ENCODE results near the gene GNAI3. TPM values are rescaled to one million over a fixed set of nuclear protein-coding genes. Genes with fewer than 3 reads are reported as not detected.

GNAI3 gene
- total and polyA plus RNA-seq, 2 of the 13 experiments (the other 11 are each of a cell fraction or from before 2014, with no cell fraction given): 4.3 to 9.0 TPM

GRCh38 chr1:109625601-109626560 is 77.5 kb downstream of the GNAI3 start (continued):
- TF ChIP-seq ZNF18 (CRISPR knock-in tag; IDR thresholded peaks at IDR 0.05; ENCODE audit: insufficient replicate concordance): no peak
- TF ChIP-seq ZNF552 (CRISPR knock-in tag; IDR thresholded peaks at IDR 0.05; ENCODE audit: borderline replicate concordance): no peak
- TF ChIP-seq ZNF326 (CRISPR knock-in tag; IDR thresholded peaks at IDR 0.05; ENCODE audit: borderline replicate concordance): no peak
- no peak for TF ChIP-seq ZNF407 (CRISPR knock-in tag; IDR thresholded peaks at IDR 0.05; ENCODE audit: not compliant biosample characterization)
- TF ChIP-seq HNF1B (CRISPR knock-in tag; IDR thresholded peaks at IDR 0.05): no peak
- TF ChIP-seq U2AF2 (IDR thresholded peaks at IDR 0.05; ENCODE audit: low read depth, low read length): no peak
- no peak for TF ChIP-seq THAP8 (CRISPR knock-in tag; IDR thresholded peaks at IDR 0.05; ENCODE audit: borderline replicate concordance)
- TF ChIP-seq KDM6A (CRISPR knock-in tag; IDR thresholded peaks at IDR 0.05; ENCODE audit: low read depth): no peak
- no peak for TF ChIP-seq CERS6 (CRISPR knock-in tag; IDR thresholded peaks at IDR 0.05)
- no peak for TF ChIP-seq ZNF441 (CRISPR knock-in tag; IDR thresholded peaks at IDR 0.05; ENCODE audit: borderline replicate concordance)
- no peak for TF ChIP-seq CCDC6 (CRISPR knock-in tag; IDR thresholded peaks at IDR 0.05)
- TF ChIP-seq POLR2AphosphoS5 (IDR thresholded peaks at IDR 0.05; ENCODE audit: low read depth, low read length): no peak
- TF ChIP-seq ZSCAN29 (CRISPR knock-in tag; conservative IDR thresholded peaks at IDR 0.05): no peak
- TF ChIP-seq CEBPG (CRISPR knock-in tag; IDR thresholded peaks at IDR 0.05): no peak
- no peak for TF ChIP-seq ZNF256 (CRISPR knock-in tag; conservative IDR thresholded peaks at IDR 0.05)
